SK-N-SH treated with all-trans-retinoic acid at 6 μM for 48 hours (cell line): Measurements from ENCODE around the gene KISS1.

ENCODE experiments used
- ATAC-seq: fragments of 200-7000 bp; cut with Tn5 transposase; 3 replicates; pipeline ENCODE4 v1.9.1; 2020; ENCODE audit warnings: mild to moderate bottlenecking, moderate library complexity
- ARNTL ChIP-seq: fragments of 450-650 bp; formaldehyde crosslinking; IDR thresholded peaks from 2 replicates; pipeline ENCODE4 v1.5.0; 2020; ENCODE audit warnings: low read depth, mild to moderate bottlenecking, moderate library complexity, borderline replicate concordance
- BACH2 ChIP-seq: fragments of 250-450 bp; sonication (Bioruptor Pico); IDR thresholded peaks from 2 replicates; pipeline ENCODE4 v1.9.0; 2021; ENCODE audit warnings: mild to moderate bottlenecking, borderline replicate concordance
- CREB5 ChIP-seq: fragments of 250-450 bp; sonication (Bioruptor Pico); IDR thresholded peaks from 2 replicates; pipeline ENCODE4 v1.5.1; 2020; ENCODE audit warnings: low read depth, mild to moderate bottlenecking, moderate library complexity
- CSDC2 ChIP-seq: fragments of 250-450 bp; sonication (Bioruptor Pico); IDR thresholded peaks from 2 replicates; pipeline ENCODE4 v1.5.0; 2020; ENCODE audit warnings: mild to moderate bottlenecking, moderate library complexity
- ESRRG ChIP-seq: fragments of 250-450 bp; sonication (Bioruptor Pico); IDR thresholded peaks from 2 replicates; pipeline ENCODE4 v1.6.1; 2021; ENCODE audit warnings: mild to moderate bottlenecking
- GLIS3 ChIP-seq: fragments of 250-450 bp; sonication (Bioruptor Pico); IDR thresholded peaks from 2 replicates; pipeline ENCODE4 v1.5.0; 2020; ENCODE audit warnings: mild to moderate bottlenecking, moderate library complexity
- ISL1 ChIP-seq: fragments of 250-450 bp; sonication (Bioruptor Pico); IDR thresholded peaks from 2 replicates; pipeline ENCODE4 v2.1.2; 2022; ENCODE audit warnings: mild to moderate bottlenecking, moderate library complexity
- OSR1 ChIP-seq: fragments of 250-450 bp; sonication (Bioruptor Pico); IDR thresholded peaks from 2 replicates; pipeline ENCODE4 v1.8.0; 2022; ENCODE audit warnings: moderate library complexity, mild to moderate bottlenecking, inconsistent platforms
- PPARA ChIP-seq: fragments of 250-450 bp; sonication (Bioruptor Pico); IDR thresholded peaks from 2 replicates; pipeline ENCODE4 v1.5.0; 2020; ENCODE audit warnings: mild to moderate bottlenecking, borderline replicate concordance
- RARB ChIP-seq: fragments of 250-450 bp; sonication (Bioruptor Pico); IDR thresholded peaks from 2 replicates; pipeline ENCODE4 v1.8.0; 2021; ENCODE audit warnings: mild to moderate bottlenecking, moderate library complexity
- SNAI2 ChIP-seq: fragments of 250-450 bp; sonication (Bioruptor Pico); IDR thresholded peaks from 2 replicates; pipeline ENCODE4 v1.5.0; 2020; ENCODE audit warnings: mild to moderate bottlenecking, moderate library complexity
- TCF4 ChIP-seq: fragments of 250-450 bp; sonication (Bioruptor Pico); IDR thresholded peaks from 2 replicates; pipeline ENCODE4 v1.8.0; 2021; ENCODE audit warnings: mild to moderate bottlenecking, moderate library complexity, borderline replicate concordance
- TOX ChIP-seq: fragments of 250-450 bp; sonication (Bioruptor Pico); IDR thresholded peaks from 2 replicates; pipeline ENCODE4 v1.8.0; 2021; ENCODE audit warnings: mild to moderate bottlenecking, moderate library complexity, borderline replicate concordance
- TSHZ2 ChIP-seq: fragments of 250-450 bp; sonication (Bioruptor Pico); IDR thresholded peaks from 2 replicates; pipeline ENCODE4 v1.5.0; 2020; ENCODE audit warnings: mild to moderate bottlenecking, moderate library complexity
- ZC3H10 ChIP-seq: fragments of 250-450 bp; sonication (Bioruptor Pico); IDR thresholded peaks from 2 replicates; pipeline ENCODE4 v1.5.1; 2021; ENCODE audit warnings: mild to moderate bottlenecking, moderate library complexity
- ZFP30 ChIP-seq: fragments of 450-650 bp; formaldehyde crosslinking; IDR thresholded peaks from 2 replicates; pipeline ENCODE4 v1.5.0; 2022; ENCODE audit warnings: mild to moderate bottlenecking, moderate library complexity
- ZNF565 ChIP-seq: fragments of 450-650 bp; formaldehyde crosslinking; conservative IDR thresholded peaks from 2 replicates; pipeline ENCODE4 v1.5.0; 2020; ENCODE audit warnings: low read depth, mild to moderate bottlenecking, moderate library complexity
- ZNF70 ChIP-seq: fragments of 450-650 bp; formaldehyde crosslinking; IDR thresholded peaks from 2 replicates; pipeline ENCODE4 v1.5.0; 2020; ENCODE audit warnings: mild to moderate bottlenecking, moderate library complexity
- ZNF8 ChIP-seq: fragments of 450-650 bp; formaldehyde crosslinking; IDR thresholded peaks from 2 replicates; pipeline ENCODE4 v1.5.0; 2020; ENCODE audit warnings: mild to moderate bottlenecking, moderate library complexity
- TF ChIP-seq, protein P1 (sequence below): fragments of 250-450 bp; sonication (Bioruptor Pico); IDR thresholded peaks from 2 replicates; pipeline ENCODE4 v1.5.1; 2021; ENCODE audit warnings: mild to moderate bottlenecking, moderate library complexity
- TF ChIP-seq, protein P2 (sequence below): fragments of 250-450 bp; sonication (Bioruptor Pico); IDR thresholded peaks from 2 replicates; pipeline ENCODE4 v1.8.0; 2020; ENCODE audit warnings: mild to moderate bottlenecking, moderate library complexity, borderline replicate concordance

Gene KISS1

DNA sequence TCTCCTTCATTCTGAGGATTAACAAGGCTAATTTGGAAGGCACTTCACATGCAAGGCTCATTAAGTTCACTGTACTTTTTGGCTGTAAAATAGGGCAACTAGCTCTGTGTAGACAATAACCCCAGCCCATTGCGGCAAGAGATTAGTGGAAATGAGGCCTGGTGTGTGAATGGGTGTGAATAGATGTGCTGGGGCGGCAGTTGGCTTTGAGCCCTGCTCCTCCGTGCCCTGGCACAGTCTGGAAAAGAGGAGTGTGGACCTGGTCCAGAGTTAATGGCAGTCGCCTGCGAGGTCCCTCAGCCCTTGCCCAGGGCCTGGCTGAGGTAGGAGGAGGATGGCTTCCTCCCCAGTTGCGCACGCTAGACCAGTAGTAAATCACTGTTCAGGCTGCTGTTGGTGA is 4.8 kb downstream of the KISS1 start:
- TF ChIP-seq ZFP30 (no peak), ZNF8 (no peak), OSR1 (no peak), GLIS3 (CRISPR knock-in tag) (no peak), TOX (CRISPR knock-in tag) (no peak), ESRRG (CRISPR knock-in tag) (no peak), RARB (CRISPR knock-in tag) (no peak), ZNF70 (CRISPR knock-in tag) (no peak), BACH2 (no peak), ZNF565 (CRISPR knock-in tag) (no peak), CSDC2 (CRISPR knock-in tag) (no peak), ZC3H10 (CRISPR knock-in tag) (no peak), TSHZ2 (CRISPR knock-in tag) (no peak), ISL1 (CRISPR knock-in tag) (no peak), TCF4 (no peak)
- TF ChIP-seq, protein P1, sequence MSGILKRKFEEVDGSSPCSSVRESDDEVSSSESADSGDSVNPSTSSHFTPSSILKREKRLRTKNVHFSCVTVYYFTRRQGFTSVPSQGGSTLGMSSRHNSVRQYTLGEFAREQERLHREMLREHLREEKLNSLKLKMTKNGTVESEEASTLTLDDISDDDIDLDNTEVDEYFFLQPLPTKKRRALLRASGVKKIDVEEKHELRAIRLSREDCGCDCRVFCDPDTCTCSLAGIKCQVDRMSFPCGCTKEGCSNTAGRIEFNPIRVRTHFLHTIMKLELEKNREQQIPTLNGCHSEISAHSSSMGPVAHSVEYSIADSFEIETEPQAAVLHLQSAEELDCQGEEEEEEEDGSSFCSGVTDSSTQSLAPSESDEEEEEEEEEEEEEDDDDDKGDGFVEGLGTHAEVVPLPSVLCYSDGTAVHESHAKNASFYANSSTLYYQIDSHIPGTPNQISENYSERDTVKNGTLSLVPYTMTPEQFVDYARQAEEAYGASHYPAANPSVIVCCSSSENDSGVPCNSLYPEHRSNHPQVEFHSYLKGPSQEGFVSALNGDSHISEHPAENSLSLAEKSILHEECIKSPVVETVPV (CRISPR knock-in tag): no peak
- TF ChIP-seq, protein P2, sequence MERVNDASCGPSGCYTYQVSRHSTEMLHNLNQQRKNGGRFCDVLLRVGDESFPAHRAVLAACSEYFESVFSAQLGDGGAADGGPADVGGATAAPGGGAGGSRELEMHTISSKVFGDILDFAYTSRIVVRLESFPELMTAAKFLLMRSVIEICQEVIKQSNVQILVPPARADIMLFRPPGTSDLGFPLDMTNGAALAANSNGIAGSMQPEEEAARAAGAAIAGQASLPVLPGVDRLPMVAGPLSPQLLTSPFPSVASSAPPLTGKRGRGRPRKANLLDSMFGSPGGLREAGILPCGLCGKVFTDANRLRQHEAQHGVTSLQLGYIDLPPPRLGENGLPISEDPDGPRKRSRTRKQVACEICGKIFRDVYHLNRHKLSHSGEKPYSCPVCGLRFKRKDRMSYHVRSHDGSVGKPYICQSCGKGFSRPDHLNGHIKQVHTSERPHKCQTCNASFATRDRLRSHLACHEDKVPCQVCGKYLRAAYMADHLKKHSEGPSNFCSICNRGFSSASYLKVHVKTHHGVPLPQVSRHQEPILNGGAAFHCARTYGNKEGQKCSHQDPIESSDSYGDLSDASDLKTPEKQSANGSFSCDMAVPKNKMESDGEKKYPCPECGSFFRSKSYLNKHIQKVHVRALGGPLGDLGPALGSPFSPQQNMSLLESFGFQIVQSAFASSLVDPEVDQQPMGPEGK (CRISPR knock-in tag): no peak
- TF ChIP-seq, all 23 proteins: peak for 0

DNA sequence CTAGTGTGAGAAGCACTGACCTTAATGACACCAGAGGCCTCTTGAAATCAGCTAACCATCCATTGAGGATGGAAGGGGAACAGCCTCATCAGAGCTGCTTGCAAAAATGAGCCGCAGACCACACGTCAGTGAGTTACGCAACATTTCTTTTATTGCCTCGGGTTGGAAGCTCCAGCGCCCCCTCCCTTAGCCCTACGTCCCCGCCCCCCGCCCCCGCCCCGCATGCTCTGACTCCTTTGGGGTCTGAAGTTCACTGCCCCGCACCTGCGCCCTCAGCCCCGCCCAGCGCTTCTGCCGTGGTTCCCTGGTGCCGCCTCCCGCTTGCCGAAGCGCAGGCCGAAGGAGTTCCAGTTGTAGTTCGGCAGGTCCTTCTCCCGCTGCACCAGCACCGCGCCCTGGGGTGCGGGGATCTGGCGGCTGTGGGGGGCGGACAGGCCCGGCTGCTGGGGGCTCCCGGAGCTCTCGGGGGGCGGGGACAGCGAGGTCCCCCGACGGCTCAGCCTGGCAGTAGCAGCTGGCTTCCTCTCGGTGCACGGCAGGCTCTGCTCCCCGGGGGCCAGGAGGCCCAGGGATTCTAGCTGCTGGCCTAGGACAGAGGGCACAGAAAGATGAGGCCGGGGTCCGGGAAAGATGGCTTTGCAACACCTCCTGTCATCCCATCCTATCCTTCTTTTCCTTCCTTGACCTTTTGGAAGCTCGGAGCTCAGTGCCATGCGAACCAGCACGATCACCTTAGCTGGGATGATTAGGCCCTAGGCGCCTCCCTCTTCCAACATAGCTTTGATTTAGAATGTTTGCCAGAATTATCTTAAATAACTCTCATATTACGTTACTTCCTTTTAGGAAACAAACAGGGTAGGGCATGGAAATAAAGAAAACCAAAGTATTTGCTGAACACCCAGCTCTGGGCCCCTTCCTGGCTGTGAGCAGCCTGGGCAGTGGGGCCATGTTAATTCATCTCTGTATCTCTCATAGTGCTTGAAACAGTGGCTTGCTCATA is 5.8 kb downstream of the KISS1 start:
- no peak for ATAC-seq
- TF ChIP-seq RARB (CRISPR knock-in tag): no peak
- no peak for TF ChIP-seq PPARA (CRISPR knock-in tag)

More for the DNA sequence above, 4.8 kb downstream of the KISS1 start:
- no peak for ATAC-seq

DNA sequence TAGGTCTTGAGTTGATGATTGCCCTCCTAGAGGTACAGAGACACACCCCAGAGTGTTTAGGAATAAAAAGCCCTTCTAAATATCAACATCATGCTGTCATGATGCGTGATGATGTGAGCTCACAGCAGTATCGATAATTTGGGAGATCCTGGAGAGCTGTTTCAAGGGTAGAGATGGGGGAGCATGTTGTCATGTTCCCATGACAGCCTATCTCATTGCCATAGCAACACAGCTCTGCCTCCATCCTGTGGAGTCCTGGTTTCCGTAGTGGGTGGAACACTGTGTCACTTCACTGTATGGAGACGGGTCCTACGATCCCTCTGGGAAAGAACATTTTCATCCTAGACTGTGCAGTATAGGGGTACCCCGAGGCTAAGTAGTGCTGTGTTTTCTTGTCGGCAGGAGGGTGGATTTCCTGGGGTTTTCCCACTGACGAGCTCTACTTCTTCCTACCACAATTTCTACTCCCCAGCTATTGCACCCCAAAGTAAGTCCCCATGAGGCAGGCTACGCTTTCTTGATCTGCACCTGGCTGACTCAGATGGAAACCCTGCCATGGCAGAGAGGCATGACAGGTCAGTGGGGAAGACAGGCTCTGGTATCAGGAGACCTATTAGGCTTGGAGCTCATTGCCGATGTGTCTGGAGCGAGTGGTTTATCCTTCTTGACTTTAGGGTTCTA is 7.2 kb downstream of the KISS1 start:
- TF ChIP-seq TCF4: no peak
- no peak for TF ChIP-seq CREB5 (CRISPR knock-in tag)
- TF ChIP-seq ZNF565 (CRISPR knock-in tag): no peak
- TF ChIP-seq CSDC2 (CRISPR knock-in tag): no peak
- TF ChIP-seq ARNTL: no peak
- TF ChIP-seq ZNF8: no peak
- TF ChIP-seq SNAI2 (CRISPR knock-in tag): no peak
- TF ChIP-seq ZC3H10 (CRISPR knock-in tag): no peak
- no peak for TF ChIP-seq BACH2
- TF ChIP-seq, protein P1 (CRISPR knock-in tag): no peak
- no peak for TF ChIP-seq RARB (CRISPR knock-in tag)
- ATAC-seq: no peak
